HL-60 (cell line): Measurements from ENCODE around the gene KDM4C.

Experiments
- DNase-seq, 2 experiments: peaks; one replicate each; pipeline ENCODE4 v3.0.0-alpha.2; 2010 to 2020; ENCODE audit warnings: low read depth in 1 of 2, low spot score in 1 of 2
- H3K27ac ChIP-seq: fragments of 250-450 bp; sonication (Bioruptor Pico); replicated peaks from 2 replicates; pipeline ENCODE4 v1.5.1; 2020; ENCODE audit warnings: mild to moderate bottlenecking, moderate library complexity
- H3K27me3 ChIP-seq: fragments of 250-450 bp; sonication (Bioruptor Pico); 2 replicates; pipeline ENCODE4 v1.5.1; 2021; ENCODE audit warnings: mild to moderate bottlenecking, moderate library complexity; ENCODE audit not compliant: insufficient read depth, poor library complexity, severe bottlenecking
- H3K4me3 ChIP-seq: replicated peaks from 2 replicates; pipeline ENCODE4 v1.5.1; 2011; ENCODE audit warnings: mild to moderate bottlenecking, control low read depth, low read length; ENCODE audit not compliant: insufficient read depth
- CTCF ChIP-seq: IDR thresholded peaks from one replicate; pipeline ENCODE4 v1.5.1; 2011; ENCODE audit warnings: low read length, control low read depth, inconsistent platforms; ENCODE audit not compliant: insufficient read depth
- GABPA ChIP-seq: IDR thresholded peaks from 2 replicates; pipeline ENCODE4 v1.6.1; 2012; ENCODE audit warnings: low read depth
- POLR2AphosphoS5 ChIP-seq: IDR thresholded peaks from 2 replicates; pipeline ENCODE4 v1.6.1; 2012; ENCODE audit warnings: low read depth
- REST ChIP-seq: IDR thresholded peaks from 2 replicates; pipeline ENCODE4 v1.6.1; 2012; ENCODE audit warnings: low read depth; ENCODE audit not compliant: insufficient replicate concordance
- SPI1 ChIP-seq: IDR thresholded peaks from 2 replicates; pipeline ENCODE4 v1.6.1; 2012; ENCODE audit warnings: low read depth, mild to moderate bottlenecking, borderline replicate concordance

KDM4C gene

GRCh38 chr9:6829536-6829935, 71.8 kb downstream of the KDM4C start:
- H3K27me3 ChIP-seq = no peaks in the 10 kb centered on the region
- H3K4me3 ChIP-seq = no peak overlapping the region
- H3K27ac ChIP-seq = no peak overlapping the region
- DNase-seq = no peak
- TF ChIP-seq SPI1 = no peak

- H3K27me3 ChIP-seq = no peaks in the 10 kb centered on the region
- no peak for DNase-seq
- no peak overlapping the region for H3K4me3 ChIP-seq
- TF ChIP-seq REST = no peak
- no peak for TF ChIP-seq SPI1
- TF ChIP-seq CTCF = no peak
- no peak for TF ChIP-seq GABPA
- no peak for TF ChIP-seq POLR2AphosphoS5
- no peak overlapping the region for H3K27ac ChIP-seq
These were observed 75.9 kb downstream of the KDM4C start for GRCh38 chr9:6833518-6834192.

GRCh38 chr9:6834306-6834705, 76.5 kb downstream of the KDM4C start:
- TF ChIP-seq CTCF (no peak), GABPA (no peak), SPI1 (no peak), REST (no peak), POLR2AphosphoS5 (no peak)
- H3K27me3 ChIP-seq = no peaks in the 10 kb centered on the region
- no peak overlapping the region for H3K4me3 ChIP-seq
- no peak overlapping the region for H3K27ac ChIP-seq
- no peak for DNase-seq

GRCh38 chr9:6838158-6838557, 80.4 kb downstream of the KDM4C start:
- TF ChIP-seq SPI1 (no peak), REST (no peak), CTCF (no peak), POLR2AphosphoS5 (no peak), GABPA (no peak)
- no peak for DNase-seq
- Histone ChIP-seq H3K4me3 (no peak overlapping the region), H3K27me3 (no peaks in the 10 kb centered on the region), H3K27ac (no peak overlapping the region)
